Fibroblast of skin of scalp (primary cell): ENCODE results near the gene CYSLTR1. TPM values are rescaled to one million over a fixed set of nuclear protein-coding genes. Genes with fewer than 3 reads are reported as not detected.
"Not testable (repeated sequence)": the region's sequence is repeated elsewhere in the genome, so short reads cannot be mapped to it uniquely, and the experiment has no call there.

Source experiments
- DNase-seq: peaks from one replicate; pipeline ENCODE4 v3.0.0-alpha.2; 2013
- polyA plus RNA-seq, 2 experiments: library from polyadenylated mRNA; unstranded; fragments of 120-200 nt; gene quantifications; one replicate each; pipeline ENCODE4 v1.2.1, GENCODE V29; 2013; ENCODE audit not compliant: insufficient read length in 2 of 2

The CYSLTR1 gene
- polyA plus RNA-seq (2013, experiment 1 of 2; ENCODE audit: insufficient read length) = not detected
- 0.25 TPM for polyA plus RNA-seq (2013, experiment 2 of 2; ENCODE audit: insufficient read length)

GRCh38 chrX:78327370-78328086 is at the start of gene CYSLTR1:
TSS of gene CYSLTR1 (minus strand) at chrX:78327611. CDS start at chrX:78273746, 53,865 bp downstream.
- no peak for DNase-seq

GRCh38 chrX:78377186-78377585 is 49.8 kb upstream of the CYSLTR1 start:
- no peak for DNase-seq

DNA sequence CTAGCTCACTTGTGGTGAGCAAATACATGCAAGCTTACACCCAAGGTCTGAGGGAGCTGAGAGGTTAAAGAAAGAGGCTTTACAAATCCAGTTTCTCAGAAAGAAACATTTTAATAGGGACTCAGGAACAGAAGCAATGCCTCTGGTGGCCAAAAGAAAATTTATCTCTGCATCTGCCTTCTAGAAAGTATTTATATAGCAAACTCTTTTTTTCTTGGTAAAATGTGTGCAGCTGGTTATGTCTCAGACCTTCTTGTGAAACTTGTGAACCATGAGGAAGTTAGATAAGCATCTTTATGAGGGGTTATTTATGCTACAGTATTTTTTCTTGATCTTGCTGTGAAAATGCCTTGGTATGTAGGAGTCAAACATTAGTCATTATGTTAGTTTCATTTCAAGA is 48.5 kb upstream of the CYSLTR1 start:
- no peak for DNase-seq

DNA sequence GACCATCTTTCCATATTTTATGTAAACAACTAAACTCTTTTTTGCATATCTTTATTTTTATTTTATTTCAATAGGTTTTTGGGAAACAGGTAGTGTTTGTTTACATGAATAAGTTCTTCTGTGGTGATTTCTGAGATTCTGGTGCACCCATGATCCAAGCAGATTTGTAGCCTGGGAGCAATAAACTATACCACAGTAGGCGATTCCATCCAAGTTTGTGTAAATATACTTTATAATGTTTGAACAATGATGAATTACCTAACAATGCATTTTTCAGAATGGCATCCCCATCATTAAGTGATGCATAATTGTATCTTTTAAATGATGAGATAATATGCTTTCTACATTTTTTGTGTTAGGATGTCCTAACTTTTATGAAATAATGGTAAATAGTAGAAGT is 39.2 kb upstream of the CYSLTR1 start:
- DNase-seq = no peak

DNA sequence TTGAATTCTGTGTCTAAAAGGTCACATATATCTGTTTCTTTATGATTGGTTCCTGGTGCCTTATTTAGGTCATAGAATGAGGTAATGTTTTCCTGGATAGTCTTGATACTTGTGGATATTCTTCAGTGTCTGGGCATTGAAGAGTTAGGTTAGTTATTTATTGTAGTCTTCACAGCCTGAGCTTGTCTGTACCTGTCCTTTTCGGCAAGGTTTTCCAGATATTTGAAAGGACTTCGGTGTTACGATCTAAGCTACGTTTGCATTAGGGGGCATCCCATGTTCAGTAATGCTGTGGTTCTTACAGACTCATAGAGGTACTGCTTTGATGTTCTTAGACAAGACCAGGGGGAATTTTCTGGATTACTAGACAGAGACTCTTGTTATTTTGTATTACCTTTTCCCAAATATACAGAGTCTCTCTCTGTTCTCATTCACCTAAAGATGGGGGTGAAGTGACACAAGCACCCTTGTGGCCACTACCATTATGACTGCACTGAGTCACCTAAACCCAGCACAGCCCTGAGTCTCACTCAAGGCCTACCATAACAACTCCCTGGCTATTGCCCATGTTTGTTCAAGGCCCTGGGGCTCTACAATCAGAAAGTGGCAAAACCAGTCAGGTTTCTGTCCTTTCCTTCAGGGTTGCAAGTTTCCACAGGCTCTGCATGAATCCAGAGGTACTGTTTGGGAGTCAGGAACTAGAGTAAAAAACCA is 30.1 kb upstream of the CYSLTR1 start:
- DNase-seq = no peak

DNA sequence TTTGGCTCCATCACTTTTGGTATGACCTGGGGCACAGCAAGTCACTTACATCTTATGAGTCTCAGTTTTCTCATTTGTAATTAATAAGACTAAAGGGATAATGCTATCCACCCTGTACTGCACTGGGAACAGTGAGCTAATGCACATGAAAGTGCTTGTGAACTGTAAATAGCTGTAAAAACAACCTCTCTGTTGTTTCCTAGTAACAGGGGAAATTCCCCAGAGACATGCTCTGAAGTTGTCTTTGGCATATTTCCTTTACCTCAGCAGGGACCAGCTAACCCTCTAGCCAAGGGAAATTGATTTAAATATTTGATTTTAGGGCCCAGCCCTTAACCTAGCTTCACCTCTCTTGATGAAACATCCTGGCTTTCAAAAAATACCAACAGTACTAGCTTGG is 6.1 kb upstream of the CYSLTR1 start:
- no peak for DNase-seq

- DNase-seq = no peak
Measured at GRCh38 chrX:78331708-78332107, 4.3 kb upstream of the CYSLTR1 start.

- no peak for DNase-seq
Measured at GRCh38 chrX:78330540-78330939, 3.1 kb upstream of the CYSLTR1 start.

DNA sequence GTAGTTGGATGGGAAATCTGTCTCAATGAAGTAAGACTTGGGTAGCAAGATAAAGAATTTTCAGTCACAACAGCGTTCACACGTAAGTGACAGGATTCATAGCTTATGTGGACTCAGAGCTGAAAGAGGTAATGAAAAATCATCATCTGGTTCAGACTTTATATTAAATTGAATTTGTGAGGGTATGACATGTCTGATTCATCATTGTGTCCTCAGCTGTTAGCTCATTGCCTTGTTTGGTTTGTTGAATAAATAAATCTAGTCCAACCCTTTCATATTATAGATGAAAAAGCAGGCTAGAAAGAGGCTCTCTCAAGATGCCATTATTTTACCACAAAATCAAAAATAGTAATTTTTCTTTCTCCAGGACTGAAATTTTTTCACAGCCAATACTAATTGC is 2.7 kb upstream of the CYSLTR1 start:
- no peak for DNase-seq

GRCh38 chrX:78329486-78329885 is 2.1 kb upstream of the CYSLTR1 start:
- DNase-seq = no peak

GRCh38 chrX:78326401-78326800 is 1.0 kb downstream of the CYSLTR1 start:
- DNase-seq = no peak

DNA sequence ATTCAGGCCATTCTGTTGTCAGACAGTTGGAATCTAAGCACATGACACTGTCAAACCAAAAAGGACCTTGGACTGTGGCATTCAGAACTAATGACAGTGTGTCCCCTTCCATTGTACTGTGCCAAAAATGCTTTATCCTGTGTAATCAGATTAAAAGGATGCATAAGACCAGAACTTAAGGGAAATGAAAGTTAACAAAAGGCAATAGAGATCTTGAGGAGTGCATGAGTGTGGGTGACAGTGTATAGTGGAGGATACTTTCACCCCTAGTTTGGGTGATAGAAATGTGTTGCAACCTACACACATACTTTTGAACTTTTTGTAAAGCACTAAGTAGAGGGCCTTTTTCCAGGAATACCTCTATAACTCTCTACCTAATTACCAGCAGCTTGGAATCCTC is 4.5 kb downstream of the CYSLTR1 start:
- no peak for DNase-seq

GRCh38 chrX:78321809-78322208 is 5.6 kb downstream of the CYSLTR1 start:
- DNase-seq = no peak

DNA sequence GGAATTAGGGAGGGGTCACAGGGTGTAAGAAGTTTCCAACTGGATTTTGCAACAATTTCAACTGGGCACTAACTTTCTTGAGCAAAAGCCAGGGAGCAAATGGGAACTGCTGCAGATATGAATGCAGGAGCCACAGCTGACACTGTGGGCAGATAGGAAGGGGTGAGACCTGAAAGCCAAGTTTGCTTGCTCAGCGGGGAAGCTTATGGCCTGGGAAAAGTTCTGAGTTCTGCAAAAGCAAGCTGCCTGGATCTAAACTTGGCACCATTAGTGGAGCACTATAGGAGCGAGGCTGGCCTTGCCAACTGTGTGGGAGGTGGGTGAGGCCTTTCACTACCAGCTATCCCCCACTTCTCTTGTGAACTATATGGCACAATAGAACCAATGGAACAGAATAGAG is 11.1 kb downstream of the CYSLTR1 start:
- DNase-seq = no peak

DNA sequence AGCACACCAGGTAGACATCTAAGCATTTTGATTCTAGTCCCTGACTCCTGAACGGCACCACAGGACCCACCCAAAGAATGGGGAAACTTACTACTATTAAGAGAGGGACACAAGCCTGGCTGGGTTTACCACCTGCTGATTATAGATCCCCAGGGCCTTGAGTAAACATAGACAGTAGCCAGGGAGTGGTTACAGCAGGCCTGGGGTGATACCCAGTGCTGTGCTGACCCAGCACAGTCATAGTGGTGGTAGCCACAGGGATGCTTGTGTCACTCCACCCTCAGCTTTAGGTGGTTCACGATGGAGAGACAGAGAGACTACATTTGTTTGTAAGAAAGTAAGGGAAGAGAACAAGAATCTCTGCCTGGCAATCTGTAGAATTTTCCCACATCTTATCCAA is 11.7 kb downstream of the CYSLTR1 start:
- no peak for DNase-seq

DNA sequence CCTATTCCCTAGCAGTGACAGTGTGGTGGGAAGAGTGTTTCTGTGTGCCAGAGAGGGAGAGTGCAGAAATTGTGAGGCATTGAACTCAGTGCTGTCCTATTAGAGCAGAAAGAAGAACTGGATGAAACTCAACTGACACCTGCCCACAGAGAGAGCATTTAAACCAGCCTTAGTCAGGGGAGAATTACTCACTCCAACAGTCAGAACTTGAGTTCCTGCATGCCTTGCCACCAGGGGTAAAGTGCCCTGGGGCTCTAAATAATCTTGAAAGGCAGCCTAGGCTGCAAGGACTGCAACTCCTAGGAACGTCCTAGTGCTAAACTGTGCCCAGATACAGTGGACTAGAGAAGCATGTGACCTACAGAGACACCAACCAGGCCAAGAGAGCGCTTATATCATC is 12.8 kb downstream of the CYSLTR1 start:
- no peak for DNase-seq

GRCh38 chrX:78313526-78313925 is 13.9 kb downstream of the CYSLTR1 start:
- no peak for DNase-seq

GRCh38 chrX:78307665-78308064 is 19.7 kb downstream of the CYSLTR1 start:
- no peak for DNase-seq

DNA sequence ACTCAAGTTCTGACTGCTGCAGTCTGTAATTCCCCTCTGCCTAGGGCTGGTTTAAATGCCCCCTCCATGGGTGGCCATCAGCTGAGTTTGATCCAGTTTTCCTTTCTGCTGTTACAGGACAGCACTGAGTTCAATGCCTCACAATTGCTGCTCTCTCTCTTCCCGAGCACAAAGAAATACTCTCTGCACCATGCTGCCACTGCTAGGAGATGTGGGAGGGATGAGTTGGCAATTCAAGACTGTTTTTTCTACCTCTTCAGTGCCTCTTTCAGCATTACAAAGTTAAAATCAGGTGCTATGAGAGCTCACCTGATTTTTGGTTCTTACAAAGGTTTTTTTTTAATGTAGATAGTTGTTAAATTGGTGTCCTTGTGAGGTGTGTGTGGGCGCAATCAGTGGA is 24.3 kb downstream of the CYSLTR1 start:
- DNase-seq = no peak

- not testable (repeated sequence) for DNase-seq
Measured at GRCh38 chrX:78300933-78301332, 26.5 kb downstream of the CYSLTR1 start.

DNA sequence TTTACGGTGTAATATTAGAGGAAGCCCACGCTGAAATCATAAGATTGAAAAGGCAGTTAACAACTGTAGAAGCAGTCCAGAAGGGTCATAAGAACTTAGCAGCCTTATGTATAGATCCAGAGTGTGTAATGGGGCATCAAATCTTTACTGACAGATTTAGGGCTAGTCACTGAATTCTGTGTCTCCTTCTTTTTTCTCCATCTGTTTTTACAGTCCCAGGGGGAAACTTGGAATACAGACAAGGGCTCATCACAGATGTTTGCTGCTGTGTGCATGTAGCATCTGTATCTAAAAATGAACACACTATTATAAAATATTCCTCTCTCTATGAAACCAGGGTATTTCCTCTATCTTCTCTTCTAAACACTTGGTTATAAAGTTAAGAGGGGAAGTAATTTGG is 43.9 kb downstream of the CYSLTR1 start:
- DNase-seq = no peak

- no peak for DNase-seq
Measured at GRCh38 chrX:78237127-78237526, 90.3 kb downstream of the CYSLTR1 start.

- DNase-seq = not testable (repeated sequence)
Measured at GRCh38 chrX:78226047-78226446, 101.4 kb downstream of the CYSLTR1 start.
